HG03280 (cell line): ENCODE measurements around the gene BSND.
"Not testable (repeated sequence)": the region's sequence is repeated elsewhere in the genome, so short reads cannot be mapped to it uniquely, and the experiment has no call there.

ENCODE experiments used
- ATAC-seq: cut with Tn5 transposase; IDR thresholded peaks from one replicate; pipeline ENCODE4 v1.9.1; 2021; ENCODE audit warnings: mild to moderate bottlenecking, moderate library complexity; ENCODE audit not compliant: unreplicated experiment

The BSND gene

DNA sequence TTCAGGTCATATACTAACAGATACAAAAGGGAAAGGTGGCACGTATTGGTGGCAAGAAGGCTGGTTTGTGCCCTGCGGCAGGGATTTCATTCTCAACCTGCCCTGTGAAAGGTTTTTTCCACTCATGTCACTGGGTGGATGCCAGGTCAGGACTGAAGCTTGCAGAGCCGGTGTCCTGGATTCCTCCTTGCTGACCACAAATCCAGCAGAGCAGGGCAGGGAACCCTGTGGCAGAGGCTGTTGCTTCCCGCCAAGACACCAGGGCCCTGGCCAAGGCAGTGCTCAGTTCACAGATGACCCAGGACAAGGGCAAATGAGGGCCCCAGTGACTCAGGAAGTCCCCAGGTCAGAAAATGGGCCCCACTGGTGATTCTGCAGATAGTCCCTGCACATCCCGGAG, 16.4 kb downstream of the BSND start:
- no peak for ATAC-seq

DNA sequence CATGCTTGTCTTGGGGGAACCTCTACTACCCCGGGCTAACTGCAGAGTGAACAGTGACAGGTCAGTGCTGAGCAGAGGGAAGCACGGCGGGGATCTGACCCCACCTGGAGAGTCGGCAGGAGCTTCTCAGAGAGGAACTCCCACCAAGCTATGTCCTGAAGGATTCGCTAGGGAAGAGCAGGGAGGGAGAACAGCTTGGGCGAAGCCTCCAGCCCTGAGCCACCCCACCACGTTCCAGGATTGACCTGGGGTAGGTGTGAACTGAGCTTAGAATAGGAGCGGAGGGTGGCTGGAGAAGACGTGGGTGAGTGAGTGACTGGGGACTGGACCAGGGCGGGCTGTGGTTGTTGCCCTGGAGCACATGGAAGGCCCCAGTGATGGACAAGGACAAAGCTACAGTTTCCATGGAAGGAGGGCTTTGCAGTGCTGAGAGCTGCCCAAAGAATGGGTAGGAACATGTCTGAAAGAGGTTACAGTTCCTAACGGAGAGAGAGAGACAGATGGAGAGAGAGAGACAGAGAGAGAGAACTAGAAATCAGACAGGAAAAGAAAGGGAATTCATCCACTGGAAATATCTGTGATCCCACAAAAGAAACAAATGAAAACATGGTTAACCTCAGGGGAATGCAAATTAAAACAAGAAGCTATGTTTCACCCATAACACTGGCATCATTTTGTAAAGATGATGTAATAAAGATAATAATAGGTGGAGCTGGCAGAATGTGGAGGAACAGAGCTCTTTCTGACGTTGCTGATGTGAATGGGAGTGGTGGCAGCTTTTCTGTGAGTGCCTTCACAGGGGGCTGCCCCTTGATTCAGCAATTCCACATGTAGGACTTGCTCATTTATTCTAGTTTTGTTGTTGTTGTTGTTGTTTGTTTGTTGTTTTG, 17.2 kb downstream of the BSND start:
- no peak for ATAC-seq

- no peak for ATAC-seq
Observed at GRCh38 chr1:55018395-55018794, 19.7 kb downstream of the BSND start.

GRCh38 chr1:55021942-55022546, 23.3 kb downstream of the BSND start:
- ATAC-seq, result peak; percentile 83

GRCh38 chr1:55024163-55024562, 25.4 kb downstream of the BSND start:
- not testable (repeated sequence) for ATAC-seq

DNA sequence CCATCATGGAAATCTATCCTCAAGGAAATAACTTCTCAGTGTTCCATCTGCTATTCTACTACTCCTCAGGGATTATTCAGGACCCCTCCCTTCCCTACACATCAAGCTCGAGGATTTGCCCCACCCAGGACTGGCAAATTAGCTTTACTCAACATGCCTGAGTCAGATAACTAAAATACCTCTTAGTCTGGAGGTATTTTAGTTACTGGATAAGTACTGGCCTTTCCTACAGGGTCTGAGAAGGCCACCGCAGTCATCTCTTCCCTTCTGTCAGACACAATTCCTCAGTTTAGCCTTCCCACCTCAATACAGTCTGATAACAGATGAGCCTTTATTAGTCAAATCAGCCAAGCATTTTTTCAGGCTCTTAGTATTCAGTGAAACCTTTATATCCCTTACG, 27.9 kb downstream of the BSND start:
- ATAC-seq, result not testable (repeated sequence)

- not testable (repeated sequence) for ATAC-seq
Observed at GRCh38 chr1:55031098-55031497, 32.4 kb downstream of the BSND start.

- no peak for ATAC-seq
Observed at GRCh38 chr1:55033265-55033614, 34.5 kb downstream of the BSND start.

- no peak for ATAC-seq
Observed at GRCh38 chr1:55034476-55035133, 35.9 kb downstream of the BSND start.

DNA sequence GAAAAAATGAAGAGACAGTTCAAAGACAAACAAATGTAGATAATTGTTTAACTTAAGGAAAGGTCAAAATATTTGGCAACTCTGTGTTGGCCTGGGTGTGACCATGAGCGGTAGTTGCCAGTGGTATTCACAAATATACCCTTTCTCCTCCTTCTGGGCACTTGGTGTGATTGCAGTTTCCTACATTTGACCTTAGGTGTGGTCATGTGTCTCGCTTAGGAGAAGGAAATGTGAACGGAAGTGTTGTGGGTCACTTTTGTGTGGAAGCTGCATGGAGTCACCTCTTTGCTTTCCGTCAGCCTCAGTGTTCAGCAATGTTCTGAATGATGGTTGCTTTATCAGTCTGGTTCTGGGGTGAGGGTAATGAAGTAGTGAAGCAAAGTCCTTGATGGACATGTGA, 37.2 kb downstream of the BSND start:
- no peak for ATAC-seq

DNA sequence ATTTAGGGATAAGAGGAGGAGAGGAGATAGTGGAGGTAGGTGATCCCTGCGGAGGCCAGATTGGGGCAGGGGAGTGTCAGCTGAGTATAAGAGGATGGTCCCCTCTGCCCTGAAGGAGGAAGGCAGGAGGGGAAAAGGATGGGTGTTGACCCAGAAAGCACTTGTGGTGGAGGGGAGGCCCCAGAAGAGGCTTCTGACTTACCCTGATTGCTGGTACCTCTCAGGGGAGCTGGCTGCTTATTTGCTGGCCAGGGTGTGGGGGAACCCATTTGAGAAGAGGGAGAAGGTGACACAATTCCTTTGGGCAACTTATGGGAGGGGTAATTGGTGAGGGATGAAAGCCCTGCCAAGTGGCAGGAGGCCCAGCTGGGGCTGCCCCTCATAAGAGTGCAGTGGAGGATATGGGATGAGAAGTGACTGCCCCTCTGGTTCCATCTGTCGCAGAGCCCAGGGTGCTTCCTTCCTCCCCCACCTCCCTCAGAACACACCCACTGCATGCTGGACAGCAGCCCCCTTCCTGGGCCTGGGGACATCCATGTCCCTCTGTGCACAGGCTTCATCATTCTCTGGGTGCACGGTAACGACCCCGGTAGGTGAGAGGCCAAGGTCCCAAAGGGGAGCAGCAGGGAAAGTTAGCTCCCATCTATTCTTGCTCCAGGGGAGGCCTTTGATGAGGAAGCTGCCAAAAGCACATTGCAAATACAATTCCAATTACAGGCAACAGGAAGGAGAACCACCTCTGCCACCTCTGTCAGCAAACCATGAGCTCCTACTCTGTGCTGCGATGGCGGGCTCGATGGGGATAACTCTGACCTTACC, 39.2 kb downstream of the BSND start:
- ATAC-seq, result no peak

DNA sequence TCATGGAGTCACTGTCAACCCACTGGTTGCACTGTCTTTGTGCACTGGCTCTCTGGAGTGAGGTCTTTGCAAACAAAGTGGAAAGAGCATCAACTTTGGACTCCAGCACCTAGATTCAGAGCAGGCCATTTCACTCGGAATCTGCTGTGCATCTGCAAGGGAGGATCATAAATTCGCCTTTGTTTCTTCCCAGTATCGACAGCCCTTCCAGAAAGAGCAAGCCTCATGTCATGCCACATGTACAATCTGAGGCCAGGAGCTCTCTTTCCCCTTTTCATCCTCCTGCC, 39.8 kb downstream of the BSND start:
- ATAC-seq, result no peak

- ATAC-seq, result no peak
Observed at GRCh38 chr1:55038974-55039341, 40.2 kb downstream of the BSND start.

GRCh38 chr1:55039342-55040082, 40.8 kb downstream of the BSND start, which contains the start of gene PCSK9:
TSS of gene PCSK9 (plus strand) at chr1:55039548. CDS start at chr1:55039838, 290 bp downstream.
- no peak for ATAC-seq

DNA sequence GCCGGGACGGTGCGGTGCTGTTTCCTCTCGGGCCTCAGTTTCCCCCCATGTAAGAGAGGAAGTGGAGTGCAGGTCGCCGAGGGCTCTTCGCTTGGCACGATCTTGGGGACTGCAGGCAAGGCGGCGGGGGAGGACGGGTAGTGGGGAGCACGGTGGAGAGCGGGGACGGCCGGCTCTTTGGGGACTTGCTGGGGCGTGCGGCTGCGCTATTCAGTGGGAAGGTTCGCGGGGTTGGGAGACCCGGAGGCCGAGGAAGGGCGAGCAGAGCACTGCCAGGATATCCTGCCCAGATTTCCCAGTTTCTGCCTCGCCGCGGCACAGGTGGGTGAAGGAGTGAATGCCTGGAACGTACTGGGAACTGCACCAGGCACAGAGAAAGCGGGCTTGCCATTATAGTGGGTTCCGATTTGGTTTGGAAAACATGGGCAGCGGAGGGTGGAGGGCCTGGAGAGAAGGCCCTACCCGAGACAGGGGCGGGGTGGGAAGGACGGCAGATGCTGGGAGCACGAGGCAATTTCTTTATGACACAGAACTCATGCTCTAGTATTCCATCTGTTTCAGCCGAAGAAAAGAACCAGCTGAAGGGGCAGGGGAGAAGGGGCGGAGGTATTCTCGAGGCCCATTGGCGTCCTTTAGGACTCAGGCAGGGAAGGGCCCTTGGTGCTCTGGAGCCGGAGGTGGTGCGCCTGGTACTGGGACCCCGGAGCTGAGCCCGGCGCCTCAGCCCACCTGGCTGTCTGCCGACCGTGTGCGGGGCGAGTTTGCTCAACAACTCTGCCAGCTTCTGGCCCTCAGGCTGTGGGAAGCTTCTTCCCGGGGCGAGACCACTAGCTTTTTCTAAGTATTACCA, 41.6 kb downstream of the BSND start:
- ATAC-seq, result no peak

DNA sequence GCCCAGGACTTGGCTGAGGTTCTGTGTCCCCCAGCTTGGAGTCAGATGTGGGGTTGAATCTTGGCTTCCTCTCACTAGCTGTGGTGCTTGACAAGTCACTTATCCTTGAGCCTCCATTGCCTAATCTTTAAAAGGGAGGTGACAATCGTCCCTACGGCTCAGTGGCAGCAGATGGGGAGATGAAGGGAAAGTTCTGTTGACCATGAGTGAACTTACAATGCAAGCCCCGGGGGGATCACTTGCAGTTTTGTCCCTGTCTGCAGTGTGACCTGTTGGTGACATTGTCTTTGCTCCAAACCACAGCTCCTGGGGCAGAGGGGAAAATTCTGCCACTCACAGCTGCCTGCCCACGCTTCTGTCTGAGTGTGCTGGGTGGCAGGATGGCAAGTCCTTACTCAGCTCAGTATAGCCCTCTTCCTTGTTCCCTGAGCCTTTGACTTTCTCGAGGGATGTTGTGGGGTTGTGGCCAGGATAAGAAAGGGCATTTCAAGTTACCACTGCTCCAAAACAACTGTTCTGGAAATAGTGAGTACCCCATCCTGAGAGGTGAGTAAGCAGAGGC, 42.3 kb downstream of the BSND start:
- ATAC-seq, result no peak

GRCh38 chr1:55041613-55042012, 42.9 kb downstream of the BSND start:
- ATAC-seq, result no peak

GRCh38 chr1:55043011-55043410, 44.3 kb downstream of the BSND start:
- ATAC-seq, result no peak

- no peak for ATAC-seq
Observed at GRCh38 chr1:55043726-55044125, 45.0 kb downstream of the BSND start.
